Liver (tissue), 9 donors: Measurements from ENCODE around the gene DPH5. TPM values are rescaled to one million over a fixed set of nuclear protein-coding genes. Genes with fewer than 3 reads are reported as not detected.

Source experiments
- DNase-seq: peaks from one replicate; pipeline ENCODE4 v3.0.0-alpha.2; 2017; ENCODE audit warnings: low spot score
- H3K27ac ChIP-seq, 2 donors: one replicate each; pipeline ENCODE4 v1.7.0; 2013; ENCODE audit warnings: inconsistent platforms in 2 of 2, low read length in 2 of 2, control low read depth in 1 of 2, low read depth in 1 of 2, mild to moderate bottlenecking in 1 of 2
- H3K27me3 ChIP-seq, 4 donors: one replicate each; pipeline versions ENCODE4 v1.6.1 to v1.7.0; 2013; ENCODE audit warnings: low read length in 3 of 4, inconsistent platforms in 1 of 4, mild to moderate bottlenecking in 1 of 4, moderate library complexity in 1 of 4; ENCODE audit not compliant: control insufficient read depth in 4 of 4, insufficient read depth in 4 of 4
- H3K36me3 ChIP-seq, 4 donors: one replicate each; pipeline versions ENCODE4 v1.6.1 to v1.7.0; 2013; ENCODE audit warnings: low read length in 3 of 4, mild to moderate bottlenecking in 3 of 4, low read depth in 1 of 4, moderate library complexity in 1 of 4; ENCODE audit not compliant: control insufficient read depth in 4 of 4, insufficient read depth in 3 of 4
- H3K4me1 ChIP-seq, 4 donors: one replicate each; pipeline versions ENCODE4 v1.6.1 to v1.7.0; 2013; ENCODE audit warnings: low read length in 3 of 4, mild to moderate bottlenecking in 3 of 4, moderate library complexity in 1 of 4; ENCODE audit not compliant: control insufficient read depth in 4 of 4, insufficient read depth in 4 of 4
- H3K4me3 ChIP-seq, 3 donors: one replicate each; pipeline versions ENCODE4 v1.6.1 to v1.7.0; 2013; ENCODE audit warnings: low read length in 3 of 3, control low read depth in 1 of 3, low read depth in 1 of 3, mild to moderate bottlenecking in 1 of 3
- H3K9ac ChIP-seq, 2 donors: one replicate each; pipeline ENCODE4 v1.7.0; 2013; ENCODE audit warnings: low read length in 2 of 2, mild to moderate bottlenecking in 2 of 2, moderate library complexity in 2 of 2, control low read depth in 1 of 2, low read depth in 1 of 2
- H3K9me3 ChIP-seq, 4 donors: one replicate each; pipeline versions ENCODE4 v1.6.1 to v1.7.0; 2013; ENCODE audit warnings: low read length in 3 of 4; ENCODE audit not compliant: control insufficient read depth in 4 of 4
- EGR1 ChIP-seq, 2 donors: IDR thresholded peaks; 2 replicates each; pipeline ENCODE4 v1.6.1; 2016 to 2018; ENCODE audit warnings: antibody characterized with exemption in 2 of 2, low read depth in 2 of 2
- FOXA1 ChIP-seq: IDR thresholded peaks from 2 replicates; pipeline ENCODE4 v1.6.1; 2016; ENCODE audit warnings: antibody characterized with exemption
- FOXA2 ChIP-seq: IDR thresholded peaks from 2 replicates; pipeline ENCODE4 v1.6.1; 2016; ENCODE audit warnings: antibody characterized with exemption
- GABPA ChIP-seq, 2 donors: IDR thresholded peaks in 1 of 2; conservative IDR thresholded peaks in 1 of 2; 2 replicates each; pipeline ENCODE4 v1.6.1; 2016; ENCODE audit warnings: antibody characterized with exemption in 2 of 2, mild to moderate bottlenecking in 1 of 2, moderate library complexity in 1 of 2
- HNF4A ChIP-seq, 2 donors: conservative IDR thresholded peaks; 2 replicates each; pipeline ENCODE4 v1.6.1; 2016; ENCODE audit warnings: antibody characterized with exemption in 2 of 2, mild to moderate bottlenecking in 2 of 2
- HNF4G ChIP-seq: IDR thresholded peaks from 2 replicates; pipeline ENCODE4 v1.6.1; 2016; ENCODE audit warnings: antibody characterized with exemption
- JUND ChIP-seq, 2 donors: IDR thresholded peaks; 2 replicates each; pipeline ENCODE4 v1.6.1; 2016; ENCODE audit warnings: antibody characterized with exemption in 2 of 2
- RAD21 ChIP-seq, 2 donors: IDR thresholded peaks; 2 replicates each; pipeline ENCODE4 v1.6.1; 2016; ENCODE audit warnings: antibody characterized with exemption in 2 of 2, mild to moderate bottlenecking in 2 of 2
- RXRA ChIP-seq, 2 donors: IDR thresholded peaks; 2 replicates each; pipeline ENCODE4 v1.6.1; 2017 to 2018; ENCODE audit warnings: antibody characterized with exemption in 2 of 2, mild to moderate bottlenecking in 1 of 2
- TAF1 ChIP-seq: conservative IDR thresholded peaks from 2 replicates; pipeline ENCODE4 v1.6.1; 2016; ENCODE audit warnings: antibody characterized with exemption, mild to moderate bottlenecking
- YY1 ChIP-seq: IDR thresholded peaks from 2 replicates; pipeline ENCODE4 v1.6.1; 2016; ENCODE audit warnings: antibody characterized with exemption, mild to moderate bottlenecking
- WGBS: extraction: QIAGEN DNeasy Blood & Tissue Kit; methylation state at CpG from one replicate; pipeline ENCODE4 v1.1.7; 2013; 5-methylcytosine and 5-hydroxymethylcytosine counted together
- polyA plus RNA-seq, 2 donors: library from polyadenylated mRNA; stranded (reverse) in 1 of 2; unstranded in 1 of 2; fragments of 200-250 nt in 1 of 2; fragments of >200 nt in 1 of 2; fragmentation: Nextera tagmentation in 1 of 2; extraction: Ambion mirVana in 1 of 2; gene quantifications; one replicate each; pipeline versions ENCODE4 v1.2.1 to v1.2.3, GENCODE V29; 2013 to 2015
- total RNA-seq, 2 donors: library from RNA; depleted of rRNA; stranded (reverse); fragments of >200 nt; gene quantifications; one replicate each; pipeline ENCODE4 v1.2.3, GENCODE V29; 2014
- TF ChIP-seq, protein P1 (sequence below): IDR thresholded peaks from 2 replicates; pipeline ENCODE4 v1.6.1; 2016; ENCODE audit warnings: antibody characterized with exemption, mild to moderate bottlenecking
- TF ChIP-seq, protein P2 (sequence below): IDR thresholded peaks from 2 replicates; pipeline ENCODE4 v1.6.1; 2016; ENCODE audit warnings: antibody characterized with exemption
- TF ChIP-seq, protein P3 (sequence below): IDR thresholded peaks from 2 replicates; pipeline ENCODE4 v1.6.1; 2016; ENCODE audit warnings: antibody characterized with exemption
- TF ChIP-seq, protein P4 (sequence below): IDR thresholded peaks from 2 replicates; pipeline ENCODE4 v1.6.1; 2016; ENCODE audit warnings: antibody characterized with exemption
- donor health status: healthy.
- donor health status: healthy.
- donor health status: healthy.
- donor health status: healthy.
- donor health status: healthy.

The DPH5 gene
- total and polyA plus RNA-seq, 4 donors, result 12.9 to 16.3 (median 14.8) TPM

DNA sequence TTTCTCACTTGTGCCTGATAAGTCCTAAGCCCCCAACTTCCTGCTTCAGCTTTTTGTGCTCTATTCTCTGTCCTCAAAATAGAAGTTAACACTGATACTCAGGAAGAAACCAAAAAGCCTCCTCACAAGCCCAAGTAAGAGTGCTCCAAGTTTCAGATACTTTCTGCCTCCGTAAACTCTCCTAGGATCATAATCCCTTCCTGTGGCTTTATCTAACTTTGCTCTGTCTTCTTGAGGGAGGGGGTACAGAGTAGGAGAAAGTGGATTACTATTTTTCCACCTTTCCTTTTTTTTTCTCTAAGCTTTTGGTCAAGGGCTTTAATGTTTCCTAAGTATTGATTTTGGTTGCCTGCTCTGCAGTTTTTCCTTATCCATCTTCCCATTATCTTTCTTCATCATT, 54.6 kb downstream of the DPH5 start:
- Histone ChIP-seq H3K27ac (no peak overlapping the region), H3K9me3 (no peaks in the 10 kb centered on the region), H3K9ac (no peak overlapping the region), H3K27me3 (no peaks in the 10 kb centered on the region), H3K4me3 (no peak overlapping the region), H3K4me1 (no peaks in the 10 kb centered on the region), H3K36me3 (peaks cover 3 to 20% (median 15%) of the 10 kb centered on the region in 4 donors)
- TF ChIP-seq HNF4G, result no peak
- TF ChIP-seq, protein P1, sequence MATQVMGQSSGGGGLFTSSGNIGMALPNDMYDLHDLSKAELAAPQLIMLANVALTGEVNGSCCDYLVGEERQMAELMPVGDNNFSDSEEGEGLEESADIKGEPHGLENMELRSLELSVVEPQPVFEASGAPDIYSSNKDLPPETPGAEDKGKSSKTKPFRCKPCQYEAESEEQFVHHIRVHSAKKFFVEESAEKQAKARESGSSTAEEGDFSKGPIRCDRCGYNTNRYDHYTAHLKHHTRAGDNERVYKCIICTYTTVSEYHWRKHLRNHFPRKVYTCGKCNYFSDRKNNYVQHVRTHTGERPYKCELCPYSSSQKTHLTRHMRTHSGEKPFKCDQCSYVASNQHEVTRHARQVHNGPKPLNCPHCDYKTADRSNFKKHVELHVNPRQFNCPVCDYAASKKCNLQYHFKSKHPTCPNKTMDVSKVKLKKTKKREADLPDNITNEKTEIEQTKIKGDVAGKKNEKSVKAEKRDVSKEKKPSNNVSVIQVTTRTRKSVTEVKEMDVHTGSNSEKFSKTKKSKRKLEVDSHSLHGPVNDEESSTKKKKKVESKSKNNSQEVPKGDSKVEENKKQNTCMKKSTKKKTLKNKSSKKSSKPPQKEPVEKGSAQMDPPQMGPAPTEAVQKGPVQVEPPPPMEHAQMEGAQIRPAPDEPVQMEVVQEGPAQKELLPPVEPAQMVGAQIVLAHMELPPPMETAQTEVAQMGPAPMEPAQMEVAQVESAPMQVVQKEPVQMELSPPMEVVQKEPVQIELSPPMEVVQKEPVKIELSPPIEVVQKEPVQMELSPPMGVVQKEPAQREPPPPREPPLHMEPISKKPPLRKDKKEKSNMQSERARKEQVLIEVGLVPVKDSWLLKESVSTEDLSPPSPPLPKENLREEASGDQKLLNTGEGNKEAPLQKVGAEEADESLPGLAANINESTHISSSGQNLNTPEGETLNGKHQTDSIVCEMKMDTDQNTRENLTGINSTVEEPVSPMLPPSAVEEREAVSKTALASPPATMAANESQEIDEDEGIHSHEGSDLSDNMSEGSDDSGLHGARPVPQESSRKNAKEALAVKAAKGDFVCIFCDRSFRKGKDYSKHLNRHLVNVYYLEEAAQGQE, result no peak
- no peak for TF ChIP-seq EGR1 (IDR thresholded peaks at IDR 0.05; ENCODE audit: low read depth in 2 of 2)
- TF ChIP-seq GABPA (IDR thresholded peaks at IDR 0.05 in 1 of 2, conservative IDR thresholded peaks at IDR 0.05 in 1 of 2), result no peak
- no peak for TF ChIP-seq TAF1
- no peak for TF ChIP-seq FOXA2
- WGBS, result 98% methylated on average over 1 of the region's 1 CpG
- DNase-seq, result no peak

DNA sequence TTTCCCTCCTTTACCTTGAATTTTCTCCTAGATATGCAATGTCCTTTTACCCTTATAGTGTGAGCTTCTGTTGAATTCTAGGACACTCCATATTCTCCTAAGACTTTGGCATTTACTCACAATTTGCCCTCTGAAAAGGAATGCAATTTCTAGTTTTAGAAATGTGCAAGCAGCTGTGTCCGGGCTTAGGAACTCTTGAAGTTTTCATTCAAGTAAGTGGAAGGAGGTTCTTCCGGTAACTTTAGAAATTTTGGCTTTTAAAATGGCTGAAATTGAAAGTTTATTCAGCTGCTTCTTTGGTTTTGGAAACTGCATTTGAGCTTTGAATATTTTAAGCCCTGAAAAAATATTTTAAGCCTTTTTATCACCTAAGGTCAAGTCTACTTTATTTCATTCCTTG, 56.3 kb downstream of the DPH5 start:
- Histone ChIP-seq H3K9me3 (no peaks in the 10 kb centered on the region), H3K4me3 (no peak overlapping the region), H3K27ac (no peak overlapping the region), H3K4me1 (no peaks in the 10 kb centered on the region), H3K27me3 (no peaks in the 10 kb centered on the region), H3K36me3 (peaks cover 3 to 17% (median 13%) of the 10 kb centered on the region in 4 donors), H3K9ac (no peak overlapping the region)
- TF ChIP-seq RXRA (IDR thresholded peaks at IDR 0.05) (no peak), FOXA2 (no peak), YY1 (no peak), RAD21 (IDR thresholded peaks at IDR 0.05) (no peak), FOXA1 (no peak), HNF4A (conservative IDR thresholded peaks at IDR 0.05) (no peak), GABPA (IDR thresholded peaks at IDR 0.05 in 1 of 2, conservative IDR thresholded peaks at IDR 0.05 in 1 of 2) (no peak), JUND (IDR thresholded peaks at IDR 0.05) (no peak), EGR1 (IDR thresholded peaks at IDR 0.05; ENCODE audit: low read depth in 2 of 2) (no peak), TAF1 (no peak), HNF4G (no peak)
- TF ChIP-seq, protein P2, sequence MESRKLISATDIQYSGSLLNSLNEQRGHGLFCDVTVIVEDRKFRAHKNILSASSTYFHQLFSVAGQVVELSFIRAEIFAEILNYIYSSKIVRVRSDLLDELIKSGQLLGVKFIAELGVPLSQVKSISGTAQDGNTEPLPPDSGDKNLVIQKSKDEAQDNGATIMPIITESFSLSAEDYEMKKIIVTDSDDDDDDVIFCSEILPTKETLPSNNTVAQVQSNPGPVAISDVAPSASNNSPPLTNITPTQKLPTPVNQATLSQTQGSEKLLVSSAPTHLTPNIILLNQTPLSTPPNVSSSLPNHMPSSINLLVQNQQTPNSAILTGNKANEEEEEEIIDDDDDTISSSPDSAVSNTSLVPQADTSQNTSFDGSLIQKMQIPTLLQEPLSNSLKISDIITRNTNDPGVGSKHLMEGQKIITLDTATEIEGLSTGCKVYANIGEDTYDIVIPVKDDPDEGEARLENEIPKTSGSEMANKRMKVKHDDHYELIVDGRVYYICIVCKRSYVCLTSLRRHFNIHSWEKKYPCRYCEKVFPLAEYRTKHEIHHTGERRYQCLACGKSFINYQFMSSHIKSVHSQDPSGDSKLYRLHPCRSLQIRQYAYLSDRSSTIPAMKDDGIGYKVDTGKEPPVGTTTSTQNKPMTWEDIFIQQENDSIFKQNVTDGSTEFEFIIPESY, result no peak
- TF ChIP-seq, protein P3, sequence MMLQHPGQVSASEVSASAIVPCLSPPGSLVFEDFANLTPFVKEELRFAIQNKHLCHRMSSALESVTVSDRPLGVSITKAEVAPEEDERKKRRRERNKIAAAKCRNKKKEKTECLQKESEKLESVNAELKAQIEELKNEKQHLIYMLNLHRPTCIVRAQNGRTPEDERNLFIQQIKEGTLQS, result no peak
- TF ChIP-seq, protein P4, sequence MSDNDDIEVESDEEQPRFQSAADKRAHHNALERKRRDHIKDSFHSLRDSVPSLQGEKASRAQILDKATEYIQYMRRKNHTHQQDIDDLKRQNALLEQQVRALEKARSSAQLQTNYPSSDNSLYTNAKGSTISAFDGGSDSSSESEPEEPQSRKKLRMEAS, result no peak
- no peak for DNase-seq
- 93% methylated on average over 2 of the region's 2 CpGs for WGBS
